GM21825 (cell line): ENCODE results near the gene NTM.

Source experiments
- ATAC-seq: cut with Tn5 transposase; IDR thresholded peaks from one replicate; pipeline ENCODE4 v1.9.1; 2021; ENCODE audit warnings: mild to moderate bottlenecking, moderate library complexity; ENCODE audit not compliant: unreplicated experiment

Gene NTM

GRCh38 chr11:131758726-131759125, 388.3 kb downstream of the NTM start:
- ATAC-seq, result no peak

GRCh38 chr11:131759140-131759539, 388.7 kb downstream of the NTM start:
- no peak for ATAC-seq

- no peak for ATAC-seq
Observed at GRCh38 chr11:131760091-131761061, 390.0 kb downstream of the NTM start.

GRCh38 chr11:131762346-131763110, 392.1 kb downstream of the NTM start:
- ATAC-seq, result no peak

GRCh38 chr11:131763193-131763890, 392.9 kb downstream of the NTM start:
- no peak for ATAC-seq

GRCh38 chr11:131764126-131764525, 393.7 kb downstream of the NTM start:
- ATAC-seq, result no peak

GRCh38 chr11:131764649-131765048, 394.2 kb downstream of the NTM start:
- no peak for ATAC-seq

- ATAC-seq, result no peak
Observed at GRCh38 chr11:131766637-131767036, 396.2 kb downstream of the NTM start.

- no peak for ATAC-seq
Observed at GRCh38 chr11:131767421-131767820, 397.0 kb downstream of the NTM start.

- no peak for ATAC-seq
Observed at GRCh38 chr11:131770801-131771200, 400.4 kb downstream of the NTM start.

GRCh38 chr11:131771471-131771870, 401.1 kb downstream of the NTM start:
- no peak for ATAC-seq

- no peak for ATAC-seq
Observed at GRCh38 chr11:131773626-131774025, 403.2 kb downstream of the NTM start.

GRCh38 chr11:131776211-131776610, 405.8 kb downstream of the NTM start:
- no peak for ATAC-seq

- no peak for ATAC-seq
Observed at GRCh38 chr11:131785801-131786200, 415.4 kb downstream of the NTM start.

- no peak for ATAC-seq
Observed at GRCh38 chr11:131787119-131787518, 416.7 kb downstream of the NTM start.

GRCh38 chr11:131790586-131790985, 420.2 kb downstream of the NTM start:
- ATAC-seq, result no peak

GRCh38 chr11:131792243-131792642, 421.8 kb downstream of the NTM start:
- ATAC-seq, result no peak

- no peak for ATAC-seq
Observed at GRCh38 chr11:131796089-131796488, 425.7 kb downstream of the NTM start.

- no peak for ATAC-seq
Observed at GRCh38 chr11:131796541-131796940, 426.1 kb downstream of the NTM start.

- ATAC-seq, result no peak
Observed at GRCh38 chr11:131800452-131800851, 430.0 kb downstream of the NTM start.

- no peak for ATAC-seq
Observed at GRCh38 chr11:131802440-131803115, 432.2 kb downstream of the NTM start.
